NCI-H1694 treated with DMSO at 0.1 percent for 48 hours (cell line): Measurements from ENCODE around the gene MICAL3.

ENCODE experiments used
- DNase-seq: peaks from one replicate; lab custom pipeline; 2025; lab: John Stamatoyannopoulos, UW

MICAL3 gene

GRCh38 chr22:17815703-17816254 is 208.6 kb downstream of the MICAL3 start:
- no peak for DNase-seq

GRCh38 chr22:17814830-17815229 is 209.5 kb downstream of the MICAL3 start:
- no peak for DNase-seq

GRCh38 chr22:17814084-17814483 is 210.3 kb downstream of the MICAL3 start:
- no peak for DNase-seq

DNA sequence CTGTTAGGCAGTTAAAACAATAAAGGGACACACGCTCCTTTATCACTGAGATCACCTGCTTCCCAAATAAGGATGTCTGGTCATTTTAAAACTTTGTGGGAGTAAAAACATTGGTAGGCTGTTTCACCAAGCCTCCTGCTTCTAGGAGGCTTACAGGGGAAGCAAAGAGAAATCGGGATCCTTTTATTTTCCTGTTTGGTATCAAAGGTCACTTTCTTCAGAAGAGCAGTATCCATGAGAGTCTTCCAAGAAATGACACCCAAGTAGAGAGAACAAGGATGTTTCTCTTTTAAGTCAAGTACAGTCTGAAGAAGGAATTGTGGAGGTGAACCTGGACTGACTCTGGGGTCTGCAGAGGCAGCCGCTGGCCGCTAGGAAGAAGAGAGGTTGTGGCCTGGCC is 213.2 kb downstream of the MICAL3 start:
- DNase-seq = no peak

DNA sequence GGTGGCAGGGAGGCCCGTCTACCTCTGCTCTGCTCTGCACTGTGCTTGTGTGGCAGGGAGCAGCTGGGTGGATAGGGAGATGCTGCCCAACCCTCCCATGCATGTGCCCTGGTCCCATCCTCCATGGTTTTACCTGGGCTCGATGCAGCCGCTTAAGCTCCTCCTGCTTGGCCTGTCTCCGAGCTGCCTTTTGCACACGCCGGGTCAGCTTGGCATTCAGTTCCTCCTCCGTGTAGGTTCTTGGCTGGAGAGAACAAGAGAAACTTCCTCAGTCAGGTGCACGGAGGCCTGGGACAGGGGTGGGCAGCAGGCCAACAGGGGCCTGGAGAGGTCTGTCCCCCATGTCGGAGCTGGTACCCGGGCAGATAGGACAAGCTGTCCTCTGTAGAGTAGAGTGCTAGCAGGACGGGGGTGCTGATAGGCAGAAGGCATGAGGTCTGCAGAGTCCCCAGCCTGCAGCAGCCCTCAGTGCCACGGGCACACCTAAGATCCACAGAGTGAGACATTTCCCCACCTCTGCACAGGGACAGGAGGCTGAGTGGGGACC is 213.7 kb downstream of the MICAL3 start:
- DNase-seq = no peak

GRCh38 chr22:17808693-17809403 is 215.5 kb downstream of the MICAL3 start:
- no peak for DNase-seq

DNA sequence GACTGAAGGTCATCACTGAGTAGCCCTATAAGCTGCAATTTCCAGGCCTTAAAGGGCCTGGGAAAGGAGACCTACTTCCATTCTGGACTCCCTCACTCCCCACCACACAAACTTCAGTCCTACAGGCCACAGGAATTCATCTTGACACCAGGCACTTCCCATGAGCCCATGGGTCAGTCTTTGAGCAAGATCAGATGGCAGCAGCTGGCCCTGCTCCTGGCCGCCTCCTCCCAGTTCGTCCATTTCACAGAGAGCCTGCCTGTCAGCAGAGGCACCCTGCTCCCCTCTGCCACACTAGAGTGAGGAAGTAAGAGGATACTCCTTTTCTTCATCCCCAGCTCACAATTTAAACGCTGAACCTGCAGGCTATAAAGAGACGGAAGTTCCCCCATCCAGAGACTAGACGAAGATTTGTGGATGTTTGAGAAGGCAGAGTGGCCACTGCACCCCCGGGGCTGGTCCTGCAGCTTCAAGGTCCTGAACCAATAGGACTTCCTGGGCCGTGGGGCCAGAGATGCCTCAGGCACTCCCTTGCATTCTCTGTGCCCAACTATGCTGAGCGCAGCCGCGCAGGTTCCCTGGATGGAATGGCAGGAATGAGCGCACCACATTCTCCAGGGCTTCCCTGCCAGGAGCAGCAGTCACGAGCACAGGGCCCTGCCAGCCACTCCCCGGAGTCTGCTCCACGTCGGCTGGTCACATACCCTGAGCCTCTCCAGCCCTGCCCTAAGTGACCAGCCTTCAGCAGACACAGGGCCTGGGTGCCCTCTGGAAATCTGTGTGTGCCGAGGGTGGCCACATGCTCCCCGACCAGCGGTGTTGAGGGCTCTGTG is 216.6 kb downstream of the MICAL3 start:
- no peak for DNase-seq

- DNase-seq = no peak
These were observed 217.3 kb downstream of the MICAL3 start for GRCh38 chr22:17807086-17807485.

GRCh38 chr22:17806437-17806836 is 217.9 kb downstream of the MICAL3 start:
- DNase-seq = no peak

GRCh38 chr22:17804331-17805080 is 219.9 kb downstream of the MICAL3 start:
- no peak for DNase-seq

- DNase-seq = no peak
These were observed 220.6 kb downstream of the MICAL3 start for GRCh38 chr22:17803609-17804270.

GRCh38 chr22:17802822-17803221 is 221.5 kb downstream of the MICAL3 start:
- DNase-seq = no peak

DNA sequence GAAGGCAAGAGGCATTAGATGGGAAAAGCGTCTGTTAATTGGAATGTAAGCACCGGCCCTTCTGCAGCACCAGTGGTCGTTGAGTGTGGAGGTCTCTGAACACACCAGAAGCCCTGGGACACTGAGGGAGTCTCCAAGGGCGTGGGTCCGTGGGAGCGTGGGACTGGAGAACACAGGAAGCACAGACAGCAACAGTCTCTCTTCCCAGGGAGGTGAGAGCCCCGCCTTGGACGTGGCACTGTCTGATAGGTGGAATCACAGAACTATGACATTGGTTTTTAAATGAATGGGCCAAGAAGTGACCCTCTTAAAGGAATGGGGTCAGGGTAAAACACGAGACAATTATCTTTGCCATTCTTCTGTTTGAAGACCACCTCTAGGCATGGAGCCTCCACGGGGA is 221.9 kb downstream of the MICAL3 start:
- no peak for DNase-seq

GRCh38 chr22:17797721-17798559 is 226.4 kb downstream of the MICAL3 start:
- no peak for DNase-seq

- DNase-seq = no peak
These were observed 227.7 kb downstream of the MICAL3 start for GRCh38 chr22:17796695-17797094.

DNA sequence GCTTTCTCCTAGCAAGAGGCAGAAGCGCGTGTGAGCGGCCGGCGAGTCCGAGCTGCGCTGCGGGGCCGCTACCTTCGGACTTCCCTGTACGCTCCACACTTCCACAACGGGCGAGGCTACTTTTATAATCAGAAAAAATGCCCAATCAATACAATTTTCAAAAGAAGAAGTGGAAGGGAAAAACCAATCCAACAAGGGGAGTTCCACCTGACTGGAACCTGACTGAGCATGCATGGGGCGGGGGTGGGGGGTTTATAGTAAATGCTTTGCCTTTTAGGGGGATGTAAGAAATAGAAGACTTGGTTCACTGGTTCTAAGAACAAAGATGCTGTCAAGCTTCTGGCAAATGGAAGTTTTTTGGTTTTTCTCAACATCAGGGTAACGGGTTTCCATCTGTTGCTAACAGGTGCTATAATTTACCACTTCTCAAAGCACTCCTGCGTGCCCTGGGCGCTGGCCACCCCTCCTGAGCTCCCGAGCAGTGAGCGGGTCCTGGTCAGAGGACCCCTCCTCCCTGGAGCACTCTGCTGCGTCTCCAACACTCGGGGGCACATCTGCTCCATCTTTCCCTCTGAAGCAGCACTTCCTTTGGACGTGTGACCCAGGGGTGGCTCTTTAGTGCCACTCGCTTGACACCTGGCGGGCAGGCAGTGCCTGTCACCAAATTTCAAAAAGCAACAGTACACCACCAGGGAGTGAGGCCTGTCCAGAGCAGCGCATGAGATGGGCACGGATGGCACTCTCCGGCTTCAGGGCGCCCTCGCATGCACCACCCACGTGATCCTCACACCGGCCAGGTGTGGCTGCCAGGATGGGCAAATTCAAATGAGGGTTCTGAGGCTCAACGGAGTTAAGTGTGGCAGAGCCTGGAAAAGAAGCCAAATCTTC is 228.5 kb downstream of the MICAL3 start:
- no peak for DNase-seq

- no peak for DNase-seq
These were observed 229.4 kb downstream of the MICAL3 start for GRCh38 chr22:17794726-17795542.

DNA sequence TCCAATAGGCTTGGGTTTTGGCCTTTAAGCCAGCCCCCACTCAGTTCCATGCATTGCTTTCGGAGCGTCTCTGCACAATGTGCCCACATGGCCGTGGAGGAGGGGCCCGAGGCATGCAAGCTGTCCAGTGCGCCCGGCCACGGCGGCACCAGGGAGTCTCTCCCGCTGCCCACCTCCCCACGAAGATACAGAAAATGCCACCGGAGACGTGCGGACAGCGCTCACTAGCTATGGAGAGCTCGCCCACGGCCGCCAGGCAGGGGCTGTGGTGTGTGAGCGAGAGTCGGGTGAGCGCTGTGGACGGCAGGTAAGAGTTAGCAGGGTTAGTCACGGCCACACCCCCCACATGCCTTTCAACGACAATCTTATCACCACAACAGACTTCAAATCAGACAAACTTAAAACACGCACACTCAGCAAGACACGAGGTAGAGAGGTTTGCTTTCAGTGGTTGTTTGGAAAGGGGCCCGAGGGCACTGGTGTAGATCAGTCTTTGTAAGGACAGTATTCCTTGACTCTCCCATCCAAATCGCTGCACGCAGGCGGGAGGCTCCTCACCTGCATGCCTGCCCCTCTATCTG is 231.4 kb downstream of the MICAL3 start:
- no peak for DNase-seq
